HG03159 (cell line): ENCODE results near the gene SLAMF1.
"Not testable (repeated sequence)": the region's sequence is repeated elsewhere in the genome, so short reads cannot be mapped to it uniquely, and the experiment has no call there.

Experiments
- ATAC-seq: cut with Tn5 transposase; IDR thresholded peaks from one replicate; pipeline ENCODE4 v1.9.1; 2021; ENCODE audit warnings: mild to moderate bottlenecking, moderate library complexity; ENCODE audit not compliant: unreplicated experiment

Gene SLAMF1

GRCh38 chr1:160640359-160641123, 6.3 kb downstream of the SLAMF1 start:
- ATAC-seq: no peak

GRCh38 chr1:160639652-160640051, 7.2 kb downstream of the SLAMF1 start:
- ATAC-seq: no peak

GRCh38 chr1:160638926-160639325, 7.9 kb downstream of the SLAMF1 start:
- no peak for ATAC-seq

GRCh38 chr1:160638540-160638857, 8.3 kb downstream of the SLAMF1 start:
- ATAC-seq: no peak

- no peak for ATAC-seq
Measured at GRCh38 chr1:160637821-160638539, 8.9 kb downstream of the SLAMF1 start.

GRCh38 chr1:160637065-160637464, 9.8 kb downstream of the SLAMF1 start:
- ATAC-seq: no peak

- no peak for ATAC-seq
Measured at GRCh38 chr1:160636547-160636946, 10.3 kb downstream of the SLAMF1 start.

- ATAC-seq: no peak
Measured at GRCh38 chr1:160636076-160636475, 10.8 kb downstream of the SLAMF1 start.

GRCh38 chr1:160634543-160635491, 12.0 kb downstream of the SLAMF1 start:
- no peak for ATAC-seq

GRCh38 chr1:160633330-160633903, 13.4 kb downstream of the SLAMF1 start:
- no peak for ATAC-seq

- no peak for ATAC-seq
Measured at GRCh38 chr1:160631983-160632625, 14.7 kb downstream of the SLAMF1 start.

- ATAC-seq: no peak
Measured at GRCh38 chr1:160630523-160631451, 16.1 kb downstream of the SLAMF1 start.

- no peak for ATAC-seq
Measured at GRCh38 chr1:160629286-160630210, 17.3 kb downstream of the SLAMF1 start.

GRCh38 chr1:160628799-160629263, 18.0 kb downstream of the SLAMF1 start:
- ATAC-seq: no peak

- ATAC-seq: not testable (repeated sequence)
Measured at GRCh38 chr1:160627677-160628289, 19.1 kb downstream of the SLAMF1 start.

- ATAC-seq: peak; percentile 29
Measured at GRCh38 chr1:160626509-160627342, 20.1 kb downstream of the SLAMF1 start.
